GM12878 (cell line): ENCODE measurements around the gene TPGS2. TPM values are rescaled to one million over a fixed set of nuclear protein-coding genes. Genes with fewer than 3 reads are reported as not detected.

Experiments used
- ATAC-seq: fragments of 200-7000 bp; cut with Tn5 transposase; 3 replicates; pipeline ENCODE4 v1.9.1; 2020; ENCODE audit warnings: mild to moderate bottlenecking, moderate library complexity
- BruUV-seq: library from RNA; stranded (reverse); fragments of 400-500 nt; replicated peaks from 2 replicates; lab custom pipeline; 2021; lab: Mats Ljungman, UMichigan
- CTCF ChIA-PET: fragments of 300-600 bp; sonication (Branson Sonifier 250); formaldehyde crosslinking; extraction: SDS; loops from one replicate; lab custom pipeline; 2021; ENCODE audit warnings: inconsistent platforms; lab: Yijun Ruan, JAX
- POLR2A ChIA-PET: fragments of 350-600 bp; formaldehyde crosslinking; extraction: SDS; loops from one replicate; lab custom pipeline; 2021; ENCODE audit warnings: inconsistent platforms; lab: Charles Lee
- RAD21 ChIA-PET: fragments of 300-600 bp; sonication (Branson Sonifier 250); formaldehyde crosslinking; loops from one replicate; lab custom pipeline; 2023; ENCODE audit warnings: antibody characterized with exemption; ENCODE audit not compliant: unreplicated experiment; lab: Charles Lee
- SMC1A ChIA-PET: fragments of 300-600 bp; sonication (Branson Sonifier 250); formaldehyde crosslinking; loops from one replicate; lab custom pipeline; 2023; ENCODE audit not compliant: unreplicated experiment, uncharacterized antibody; lab: Charles Lee
- DNase-seq: peaks from one replicate; pipeline ENCODE4 v3.0.0-alpha.2; 2011; ENCODE audit warnings: low read depth, low spot score
- FAIRE-seq: peaks from 3 replicates; lab custom pipeline; 2011; peaks lifted over from hg19 to GRCh38; lab: Jason Lieb, UNC
- H2AFZ ChIP-seq: 2 replicates; pipeline ENCODE4 v1.6.0; 2011; ENCODE audit warnings: low read depth, low read length, control low read depth; ENCODE audit not compliant: control insufficient read depth
- H3K27ac ChIP-seq: 2 replicates; pipeline ENCODE4 v1.5.1; 2011; ENCODE audit warnings: control low read depth; ENCODE audit not compliant: control insufficient read depth, insufficient read depth
- H3K27me3 ChIP-seq, 2 experiments: replicated peaks in 1 of 2; 2 replicates each; pipeline versions ENCODE4 v1.6.0 to v1.6.1; 2011; ENCODE audit warnings: low read length in 1 of 2; ENCODE audit not compliant: control insufficient read depth in 2 of 2, insufficient read depth in 2 of 2
- H3K36me3 ChIP-seq, 2 experiments: 2 replicates each; pipeline ENCODE4 v1.5.1; 2011; ENCODE audit warnings: low read length in 1 of 2; ENCODE audit not compliant: control insufficient read depth in 2 of 2, insufficient read depth in 2 of 2
- H3K4me1 ChIP-seq: 2 replicates; pipeline ENCODE4 v1.6.1; 2011; ENCODE audit warnings: mild to moderate bottlenecking, low read length, moderate library complexity, mixed read lengths; ENCODE audit not compliant: control insufficient read depth, insufficient read depth
- H3K4me2 ChIP-seq: 2 replicates; pipeline ENCODE4 v1.6.0; 2011; ENCODE audit warnings: control low read depth; ENCODE audit not compliant: control insufficient read depth, insufficient read depth
- H3K4me3 ChIP-seq: fragments of 200-600 bp; sonication (generic); 2 replicates; pipeline ENCODE4 v1.5.1; 2016
- H3K79me2 ChIP-seq: 2 replicates; pipeline ENCODE4 v1.6.0; 2011; ENCODE audit warnings: low read length; ENCODE audit not compliant: control insufficient read depth, insufficient read depth
- H3K9ac ChIP-seq: 2 replicates; pipeline ENCODE4 v1.8.0; 2011; ENCODE audit warnings: low read length, control low read depth, mixed read lengths; ENCODE audit not compliant: control insufficient read depth, insufficient read depth
- H3K9me3 ChIP-seq: replicated peaks from 3 replicates; pipeline ENCODE4 v1.5.1; 2011; ENCODE audit warnings: mild to moderate bottlenecking, low read length; ENCODE audit not compliant: control insufficient read depth, insufficient read depth
- H4K20me1 ChIP-seq: 2 replicates; pipeline ENCODE4 v1.6.0; 2011; ENCODE audit not compliant: control insufficient read depth, insufficient read depth
- HCFC1 ChIP-seq: fragments of 150-350 bp; IDR thresholded peaks from 2 replicates; pipeline ENCODE4 v1.6.1; 2014; ENCODE audit warnings: low read length
- IKZF2 ChIP-seq, 2 experiments: fragments of 450-650 bp; IDR thresholded peaks; 2 replicates each; pipeline ENCODE4 v1.6.1; 2017; ENCODE audit warnings: mild to moderate bottlenecking in 2 of 2, moderate library complexity in 2 of 2
- KDM1A ChIP-seq: fragments of 200-600 bp; sonication (generic); IDR thresholded peaks from 2 replicates; pipeline ENCODE4 v1.6.1; 2016; ENCODE audit warnings: borderline replicate concordance
- NR2C2 ChIP-seq: IDR thresholded peaks from 2 replicates; pipeline ENCODE4 v1.6.1; 2011; ENCODE audit warnings: borderline replicate concordance, low read depth; ENCODE audit not compliant: control insufficient read depth, insufficient read length
- PAX5 ChIP-seq: IDR thresholded peaks from 2 replicates; pipeline ENCODE4 v1.6.1; 2011; ENCODE audit warnings: low read depth, low read length, borderline replicate concordance
- RFX5 ChIP-seq: IDR thresholded peaks from 2 replicates; pipeline ENCODE4 v1.6.1; 2011; ENCODE audit warnings: low read depth, low read length, improper control_type of control experiment
- SIX5 ChIP-seq: IDR thresholded peaks from 2 replicates; pipeline ENCODE4 v1.6.1; 2011; ENCODE audit warnings: mild to moderate bottlenecking, low read depth, low read length, moderate library complexity; ENCODE audit not compliant: severe bottlenecking
- SMAD5 ChIP-seq: IDR thresholded peaks from 2 replicates; pipeline ENCODE4 v1.6.1; 2016; ENCODE audit warnings: antibody characterized with exemption, low read depth
- TARDBP ChIP-seq: IDR thresholded peaks from 2 replicates; pipeline ENCODE4 v1.6.1; 2016; ENCODE audit warnings: borderline replicate concordance
- YBX1 ChIP-seq: fragments of 450-650 bp; IDR thresholded peaks from 2 replicates; pipeline ENCODE4 v1.6.1; 2016; ENCODE audit warnings: antibody characterized with exemption
- ZNF384 ChIP-seq: IDR thresholded peaks from 2 replicates; pipeline ENCODE4 v1.6.1; 2012; ENCODE audit warnings: low read depth, mild to moderate bottlenecking, low read length, improper control_type of control experiment, borderline replicate concordance
- WGBS: methylation state at CpG from one replicate; pipeline ENCODE4 v1.1.6; 2016; ENCODE audit warnings: low lambda C conversion rate; ENCODE audit not compliant: insufficient replicate concordance, insufficient coverage; ENCODE audit errors: missing lambda C conversion rate; 5-methylcytosine and 5-hydroxymethylcytosine counted together
- in situ Hi-C: fragments of 300-500 bp; cut with MboI; formaldehyde crosslinking; loops from 9 replicates; pipeline ENCODE4 v1.14.3; 2018; ENCODE audit warnings: mixed read lengths
- intact Hi-C: fragments of 100-400 bp; cut with micrococcal nuclease; formaldehyde crosslinking; loops from one replicate; pipeline ENCODE4 v1.14.2; 2022; ENCODE audit not compliant: unreplicated experiment
- polyA plus RNA-seq, 11 experiments: library from polyadenylated mRNA; depleted of rRNA in 4 of 11; unstranded in 6 of 11; stranded (reverse) in 5 of 11; fragments of >200 nt; fragmentation: Nextera tagmentation in 4 of 11; fragmentation: Illumina TruSeq in 1 of 11; extraction: Ambion mirVana in 4 of 11; extraction: Trizol in 1 of 11; gene quantifications; 1 replicate in 1 of 11; 2 replicates in 10 of 11; pipeline versions ENCODE4 v1.2.1 to v1.2.3, GENCODE V29; 2011 to 2016; ENCODE audit warnings: inconsistent platforms in 2 of 11, missing spikeins in 2 of 11, low read depth in 1 of 11
- total RNA-seq, 4 experiments: library from RNA; depleted of rRNA in 3 of 4; stranded (reverse); fragments of >200 nt in 3 of 4; fragmentation: Illumina TruSeq in 1 of 4; extraction: Trizol in 1 of 4; gene quantifications; 2 replicates each; pipeline versions ENCODE4 v1.2.1 to v1.2.3, GENCODE V29; 2013 to 2021
- TF ChIP-seq, protein P1 (sequence below): IDR thresholded peaks from 2 replicates; pipeline ENCODE4 v1.6.1; 2012; ENCODE audit warnings: low read depth, low read length, improper control_type of control experiment
- TF ChIP-seq, protein P2 (sequence below): fragments of 450-650 bp; formaldehyde crosslinking; IDR thresholded peaks from 2 replicates; pipeline ENCODE4 v1.5.0; 2022; ENCODE audit warnings: mild to moderate bottlenecking, missing genetic modification characterization

TPGS2 gene
- total and polyA plus RNA-seq, 10 of the 15 experiments (the other 5 are each of a cell fraction or from before 2014, with no cell fraction given) = 39.8 to 181 (median 88.9) TPM

DNA sequence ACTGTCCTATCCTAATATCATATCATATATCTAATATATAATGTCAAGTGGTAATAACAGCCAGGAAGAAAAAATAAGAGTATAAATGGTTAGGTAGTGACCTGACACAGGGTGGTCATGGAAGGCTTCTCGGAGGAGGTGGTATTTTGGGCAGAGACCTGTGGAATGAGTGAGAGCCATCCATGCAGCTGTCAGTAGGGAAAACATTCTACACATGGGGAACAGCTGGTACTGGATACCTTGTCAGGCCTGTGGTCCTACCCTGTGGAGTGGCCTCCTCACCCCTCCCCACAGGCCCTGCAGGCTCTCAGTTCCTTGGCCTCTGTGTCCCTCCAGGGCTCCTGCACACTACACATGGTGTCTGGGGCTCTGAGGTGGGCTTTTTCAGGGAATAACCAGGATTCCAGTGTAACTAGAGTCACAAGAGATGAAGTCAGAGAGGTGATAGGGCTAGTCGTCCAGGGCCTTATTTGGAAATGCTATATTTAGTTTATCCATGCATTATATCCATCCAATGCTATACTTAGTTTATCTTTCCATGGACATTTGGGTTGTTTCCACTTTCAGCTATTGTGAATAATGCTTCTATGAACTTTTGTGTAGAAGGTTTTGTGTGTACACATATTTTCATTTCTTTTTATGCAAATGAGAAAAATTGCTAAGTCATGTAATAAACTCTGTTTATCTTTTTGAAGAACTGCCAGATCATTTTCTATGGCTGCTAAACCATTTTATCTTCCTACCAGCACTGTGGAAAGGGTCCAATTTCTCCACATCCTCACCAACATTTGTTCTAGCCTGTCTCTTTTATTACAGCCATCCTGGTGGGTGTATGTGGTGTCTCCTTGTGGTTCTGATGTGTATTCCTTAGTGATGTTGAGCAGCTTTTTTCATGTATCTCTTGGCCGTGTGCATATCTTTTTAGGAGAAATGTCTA is 75.6 kb downstream of the TPGS2 start:
- POLR2A ChIA-PET = interaction anchor here (0.6 kb wide), 1 partner anchor 10 kb away, joined by 7 read pairs; no protein-coding TSS in a partner anchor
- RAD21 ChIA-PET = no interaction called here
- CTCF ChIA-PET = no interaction called here

DNA sequence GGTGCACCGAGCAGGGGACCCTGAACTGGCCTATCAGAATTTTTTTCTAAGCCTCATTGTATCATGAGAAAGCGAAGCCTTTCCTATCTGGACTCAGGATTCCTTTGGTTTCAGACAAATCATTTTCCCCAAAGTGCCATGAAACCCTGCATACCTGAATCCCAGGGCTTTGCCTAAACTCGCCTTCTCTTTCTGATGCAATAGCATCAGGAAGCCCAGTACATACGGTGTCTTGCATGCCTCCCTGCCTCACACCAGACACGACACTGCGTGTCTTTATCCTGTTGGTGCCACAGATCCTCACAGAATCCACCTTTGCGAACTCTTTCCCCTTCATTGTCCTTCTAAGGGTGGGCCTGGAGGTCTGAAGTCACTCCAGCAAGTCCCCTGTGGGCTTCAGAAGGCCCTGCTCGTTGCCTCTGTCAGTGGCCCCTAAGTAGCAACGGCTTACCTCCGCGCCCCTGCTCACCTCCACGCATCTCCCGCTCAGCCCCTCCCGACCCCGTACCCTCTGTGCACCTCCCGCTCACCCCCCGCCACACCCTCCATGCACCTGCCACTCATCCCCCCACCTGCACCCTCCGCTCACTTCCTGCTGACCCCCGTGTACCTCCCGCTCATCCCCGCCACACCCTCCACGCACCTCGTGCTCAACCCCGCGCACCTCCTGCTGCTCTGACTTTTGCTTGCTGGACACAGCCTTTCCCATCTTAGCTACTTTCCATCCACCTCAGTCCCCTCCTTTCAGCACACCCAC is 83.4 kb downstream of the TPGS2 start:
- WGBS = 74% methylated on average over 17 of the region's 25 CpGs
- POLR2A ChIA-PET = no interaction called here
- FAIRE-seq = no peak
- TF ChIP-seq SMAD5 = no peak
- TF ChIP-seq ZNF384 = no peak
- TF ChIP-seq YBX1 = no peak
- no peak for TF ChIP-seq KDM1A
- TF ChIP-seq SIX5 = no peak
- no peak for TF ChIP-seq TARDBP
- no peak for TF ChIP-seq HCFC1
- TF ChIP-seq, protein P1, sequence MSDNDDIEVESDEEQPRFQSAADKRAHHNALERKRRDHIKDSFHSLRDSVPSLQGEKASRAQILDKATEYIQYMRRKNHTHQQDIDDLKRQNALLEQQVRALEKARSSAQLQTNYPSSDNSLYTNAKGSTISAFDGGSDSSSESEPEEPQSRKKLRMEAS = no peak
- TF ChIP-seq, protein P2, sequence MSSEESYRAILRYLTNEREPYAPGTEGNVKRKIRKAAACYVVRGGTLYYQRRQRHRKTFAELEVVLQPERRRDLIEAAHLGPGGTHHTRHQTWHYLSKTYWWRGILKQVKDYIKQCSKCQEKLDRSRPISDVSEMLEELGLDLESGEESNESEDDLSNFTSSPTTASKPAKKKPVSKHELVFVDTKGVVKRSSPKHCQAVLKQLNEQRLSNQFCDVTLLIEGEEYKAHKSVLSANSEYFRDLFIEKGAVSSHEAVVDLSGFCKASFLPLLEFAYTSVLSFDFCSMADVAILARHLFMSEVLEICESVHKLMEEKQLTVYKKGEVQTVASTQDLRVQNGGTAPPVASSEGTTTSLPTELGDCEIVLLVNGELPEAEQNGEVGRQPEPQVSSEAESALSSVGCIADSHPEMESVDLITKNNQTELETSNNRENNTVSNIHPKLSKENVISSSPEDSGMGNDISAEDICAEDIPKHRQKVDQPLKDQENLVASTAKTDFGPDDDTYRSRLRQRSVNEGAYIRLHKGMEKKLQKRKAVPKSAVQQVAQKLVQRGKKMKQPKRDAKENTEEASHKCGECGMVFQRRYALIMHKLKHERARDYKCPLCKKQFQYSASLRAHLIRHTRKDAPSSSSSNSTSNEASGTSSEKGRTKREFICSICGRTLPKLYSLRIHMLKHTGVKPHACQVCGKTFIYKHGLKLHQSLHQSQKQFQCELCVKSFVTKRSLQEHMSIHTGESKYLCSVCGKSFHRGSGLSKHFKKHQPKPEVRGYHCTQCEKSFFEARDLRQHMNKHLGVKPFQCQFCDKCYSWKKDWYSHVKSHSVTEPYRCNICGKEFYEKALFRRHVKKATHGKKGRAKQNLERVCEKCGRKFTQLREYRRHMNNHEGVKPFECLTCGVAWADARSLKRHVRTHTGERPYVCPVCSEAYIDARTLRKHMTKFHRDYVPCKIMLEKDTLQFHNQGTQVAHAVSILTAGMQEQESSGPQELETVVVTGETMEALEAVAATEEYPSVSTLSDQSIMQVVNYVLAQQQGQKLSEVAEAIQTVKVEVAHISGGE (CRISPR knock-in tag) = no peak
- no peak for TF ChIP-seq PAX5
- TF ChIP-seq RFX5 = no peak

More for the DNA sequence above, 75.6 kb downstream of the TPGS2 start:
- H3K4me2 ChIP-seq = no peak overlapping the region
- H3K36me3 ChIP-seq = no peaks in the 10 kb centered on the region
- H3K9me3 ChIP-seq = no peaks in the 10 kb centered on the region; the same call in 2 of the 3 replicates
- TF ChIP-seq PAX5 = no peak
- TF ChIP-seq YBX1 = no peak
- no peak for TF ChIP-seq NR2C2
- no peak for TF ChIP-seq IKZF2 (IDR thresholded peaks at IDR 0.05)
- H3K27me3 ChIP-seq = no peaks in the 10 kb centered on the region
- 45% methylated on average over 3 of the region's 3 CpGs for WGBS
- SMC1A ChIA-PET = no interaction called here
- intact Hi-C loops = no loop called here
- no peak overlapping the region for H3K27ac ChIP-seq
- FAIRE-seq = no peak
- no peaks in the 10 kb centered on the region for H3K79me2 ChIP-seq
- in situ Hi-C loops = no loop called here
- BruUV-seq = no TSS peak
- no peaks in the 10 kb centered on the region for H3K4me1 ChIP-seq
- no peak overlapping the region for H3K4me3 ChIP-seq
- no peak overlapping the region for H3K9ac ChIP-seq
- ATAC-seq = no peak
- H2AFZ ChIP-seq = no peak overlapping the region
- H4K20me1 ChIP-seq = no peaks in the 10 kb centered on the region
- no peak for DNase-seq

More for the DNA sequence above, 83.4 kb downstream of the TPGS2 start:
- Histone ChIP-seq H3K9me3 (no peaks in the 10 kb centered on the region; the same call in 2 of the 3 replicates), H2AFZ (no peak overlapping the region), H3K4me1 (peaks cover 2% of the 10 kb centered on the region), H3K4me3 (no peak overlapping the region), H3K27me3 (no peaks in the 10 kb centered on the region), H3K4me2 (no peak overlapping the region), H3K36me3 (no peaks in the 10 kb centered on the region; a peak in 1 of 4 replicates), H3K9ac (no peak overlapping the region), H4K20me1 (no peaks in the 10 kb centered on the region), H3K79me2 (no peaks in the 10 kb centered on the region), H3K27ac (no peak overlapping the region)
- intact Hi-C loops (no loop called here), in situ Hi-C loops (no loop called here)
- ChIA-PET RAD21 (no interaction called here), CTCF (no interaction called here), SMC1A (no interaction called here)
- no peak for DNase-seq
- no TSS peak for BruUV-seq
- ATAC-seq = no peak
